Astrocyte of the hippocampus (primary cell): Measurements from ENCODE around the gene CRYBA2.

Experiments used
- DNase-seq: peaks from one replicate; pipeline ENCODE4 v3.0.0; 2011; ENCODE audit warnings: low read depth, low spot score

Gene CRYBA2

GRCh38 chr2:218999021-218999880 lies 6.0 kb upstream of the CRYBA2 start:
- no peak for DNase-seq

- no peak for DNase-seq
Measured at GRCh38 chr2:218998414-218999002, 5.3 kb upstream of the CRYBA2 start.

DNA sequence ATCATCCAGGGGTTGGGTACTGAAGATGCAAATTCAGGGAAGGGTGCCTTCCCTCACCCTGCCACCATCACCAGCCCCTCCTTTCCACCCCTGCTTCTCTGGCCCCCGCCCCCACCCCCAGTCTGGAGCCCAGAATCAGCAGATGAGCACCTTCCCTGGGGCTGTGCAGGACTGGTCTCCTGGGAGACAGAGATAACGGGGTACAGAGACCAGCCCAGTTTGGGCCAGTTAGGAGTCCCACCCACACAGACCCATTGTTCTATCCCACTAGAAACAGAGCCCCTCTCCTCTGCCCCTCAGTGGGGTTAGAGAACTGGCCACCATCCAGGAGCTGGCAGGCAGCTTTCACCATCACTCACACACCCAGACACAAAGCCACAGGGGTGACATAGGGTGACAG lies 4.5 kb upstream of the CRYBA2 start:
- no peak for DNase-seq

DNA sequence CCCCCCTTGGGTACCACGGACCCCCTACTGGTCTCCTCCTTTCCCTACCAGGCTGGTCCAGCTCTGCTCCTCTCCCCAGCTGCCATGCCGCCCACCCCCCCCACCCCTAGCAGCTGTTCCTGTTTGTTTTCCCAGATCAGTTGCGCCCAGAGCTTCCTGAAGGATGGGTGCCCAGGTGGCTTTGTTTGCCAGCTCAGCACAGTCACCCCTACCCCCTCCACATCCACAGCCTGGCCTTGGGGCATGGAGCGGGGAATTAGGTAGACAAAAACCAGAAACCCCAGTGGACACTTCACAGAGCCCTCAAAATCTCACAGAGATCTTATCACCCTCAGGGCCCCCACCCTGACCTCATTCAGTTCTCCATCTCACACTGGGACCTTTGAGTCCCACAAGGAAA lies 3.7 kb upstream of the CRYBA2 start:
- DNase-seq, result no peak

GRCh38 chr2:218995972-218996711 lies 2.9 kb upstream of the CRYBA2 start:
- peak; percentile 88 for DNase-seq

GRCh38 chr2:218995561-218995960 lies 2.3 kb upstream of the CRYBA2 start:
- DNase-seq, result no peak

DNA sequence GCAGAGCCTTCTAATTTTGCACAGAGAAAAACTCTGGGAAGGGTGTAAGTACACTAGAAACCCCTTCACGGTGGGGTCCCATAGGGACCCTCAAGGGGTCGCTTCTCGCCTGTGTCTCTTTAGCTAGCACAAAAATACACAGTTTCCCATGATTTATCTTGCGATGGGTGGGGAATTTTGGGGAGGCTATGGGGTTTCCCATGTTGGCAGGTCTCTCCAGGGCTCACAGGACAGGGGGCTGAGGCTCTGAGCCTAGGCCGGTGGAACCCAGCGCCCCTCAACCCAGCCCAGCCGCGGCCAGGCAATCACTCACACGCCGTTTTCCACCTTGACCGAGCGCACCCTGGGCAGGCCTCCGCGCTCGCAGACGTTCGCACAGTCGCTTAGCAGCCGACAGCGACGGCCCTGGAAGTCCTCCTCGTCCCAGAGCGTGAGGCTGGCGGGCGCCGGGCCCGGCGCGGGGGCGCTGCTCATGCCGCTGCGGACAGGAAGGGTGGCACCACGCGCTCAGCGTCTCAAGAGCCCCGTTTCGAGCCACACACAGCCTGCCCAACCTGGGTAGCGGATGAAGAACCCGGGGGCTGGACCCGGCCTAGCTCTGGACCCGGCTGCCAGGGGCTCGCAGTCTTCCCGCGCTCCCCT lies 398 bp downstream of the CRYBA2 start:
- peak; percentile 28 for DNase-seq

DNA sequence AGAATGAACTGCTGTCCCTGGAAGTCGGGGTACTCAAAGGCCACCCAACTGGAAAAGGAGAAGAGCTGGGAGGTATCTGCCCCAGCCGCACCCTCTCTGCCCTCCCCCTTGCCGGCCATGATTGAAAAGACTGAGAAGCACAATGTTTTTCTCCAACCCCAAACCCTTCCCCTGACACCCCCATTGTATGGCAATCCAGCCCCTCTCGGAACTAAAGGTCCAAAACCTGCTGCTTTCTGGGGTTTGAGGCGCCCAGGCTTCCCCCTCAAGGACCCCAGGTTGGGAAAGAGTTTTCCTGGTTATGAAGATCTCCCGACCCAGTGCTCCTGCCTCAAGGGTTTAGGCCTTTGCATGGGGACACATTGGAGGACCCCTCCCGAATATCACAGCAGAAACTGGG lies 1.0 kb downstream of the CRYBA2 start:
- DNase-seq, result no peak

DNA sequence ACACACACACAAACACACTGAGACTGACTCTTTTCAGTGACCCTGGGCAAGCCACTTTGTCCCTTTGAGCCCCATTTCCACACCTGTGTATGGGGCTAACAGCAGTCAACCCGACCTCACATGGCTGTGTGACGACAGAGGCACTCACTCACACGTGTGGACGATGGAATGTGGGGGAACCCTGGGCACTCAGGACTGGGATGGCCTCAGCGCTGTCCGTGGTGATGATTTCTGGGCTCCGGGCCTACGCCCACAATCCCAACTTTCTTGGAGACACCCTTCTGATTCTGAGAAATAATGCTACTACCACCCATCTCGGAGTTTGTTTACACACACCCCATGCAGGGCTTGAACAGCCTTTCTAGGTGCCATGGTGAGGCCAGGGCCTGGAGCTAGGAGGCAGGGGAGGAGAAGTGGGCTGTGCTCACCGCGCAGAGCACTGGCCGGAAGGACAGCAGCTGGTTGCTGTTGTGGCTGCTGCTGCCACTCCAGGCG lies 1.5 kb downstream of the CRYBA2 start:
- DNase-seq, result peak; percentile 47

DNA sequence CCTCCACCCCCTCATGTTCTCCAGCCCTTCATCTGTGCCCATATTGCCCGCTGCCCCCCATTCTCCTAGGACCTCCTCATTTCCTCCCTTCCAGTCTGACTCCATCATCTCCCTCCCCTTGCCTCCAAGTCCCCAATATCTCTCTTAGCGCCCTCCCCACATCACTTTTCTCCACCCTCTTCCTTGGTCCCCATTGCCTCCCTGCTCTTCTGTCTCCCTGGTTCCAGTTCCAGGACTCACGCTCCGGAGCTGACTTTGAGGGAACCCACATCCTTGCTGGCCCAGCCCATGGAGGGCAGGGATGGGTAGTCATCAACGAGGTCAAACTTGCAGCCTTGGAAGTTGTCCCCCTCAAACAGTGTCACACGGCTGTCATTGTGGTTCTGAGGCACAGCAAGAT lies 2.6 kb downstream of the CRYBA2 start:
- no peak for DNase-seq

- DNase-seq, result no peak
Measured at GRCh38 chr2:218990052-218990451, 3.2 kb downstream of the CRYBA2 start.

DNA sequence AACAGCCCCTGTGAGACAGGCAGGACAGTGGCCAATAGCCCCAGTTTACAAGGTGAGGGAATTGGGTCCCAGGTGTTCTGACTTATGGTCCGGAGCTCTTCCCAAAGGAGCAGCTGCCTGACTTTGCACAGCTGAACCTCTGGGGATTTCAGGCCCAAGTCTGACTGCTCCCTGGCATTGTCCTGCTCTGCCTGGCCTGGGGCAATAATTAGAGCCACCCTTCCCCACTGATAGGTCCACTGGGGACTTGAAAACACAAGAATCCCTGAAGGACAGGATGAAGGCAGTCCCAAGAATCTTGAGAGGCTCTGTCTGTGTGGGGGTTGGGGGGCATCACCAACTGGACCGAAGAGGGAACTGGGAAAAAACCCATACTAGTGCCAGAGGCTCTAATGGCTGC lies 4.6 kb downstream of the CRYBA2 start:
- no peak for DNase-seq

DNA sequence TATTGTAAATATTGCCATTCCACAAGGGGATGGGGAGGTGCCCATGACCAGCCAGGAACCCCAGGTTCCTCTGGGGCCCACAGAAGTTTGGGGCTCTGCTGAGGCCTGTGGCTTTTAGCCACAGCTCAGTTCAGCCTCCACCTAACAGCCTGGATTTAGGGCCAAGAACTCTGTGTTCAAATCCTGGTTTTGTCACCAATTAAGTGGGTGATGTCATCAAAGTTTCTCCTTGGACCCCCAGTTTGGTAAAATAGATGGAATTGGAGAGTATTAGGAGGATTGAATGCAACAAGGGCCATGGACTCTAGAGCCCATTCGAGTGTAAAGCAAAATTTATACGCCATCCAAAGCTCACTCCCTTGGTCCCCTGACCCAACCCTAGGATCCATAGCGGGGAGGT lies 5.1 kb downstream of the CRYBA2 start:
- no peak for DNase-seq

- DNase-seq, result no peak
Measured at GRCh38 chr2:218986148-218986761, 7.0 kb downstream of the CRYBA2 start.

- no peak for DNase-seq
Measured at GRCh38 chr2:218985325-218986091, 7.7 kb downstream of the CRYBA2 start.

DNA sequence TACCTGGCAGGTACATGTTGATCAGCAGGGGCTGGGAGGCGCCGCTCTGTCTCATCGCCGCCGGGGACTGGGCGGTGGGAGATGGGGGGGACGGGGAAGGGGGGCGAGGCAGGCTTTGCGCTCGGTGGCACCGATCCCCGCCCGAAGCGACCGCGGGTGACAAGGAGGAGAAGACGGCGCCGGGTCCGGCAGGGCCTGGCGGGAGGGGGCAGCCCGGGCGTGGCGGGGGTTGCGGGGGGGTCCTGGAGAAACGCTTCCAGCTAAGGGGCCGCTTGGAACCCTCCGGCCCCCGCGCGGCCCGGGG lies 8.2 kb downstream of the CRYBA2 start, which contains the start of gene FEV:
Gene FEV (minus strand): TSS at position 164 of the 304 bp plus-strand sequence. CDS start 109 bp downstream, at position 55.
- DNase-seq, result no peak

DNA sequence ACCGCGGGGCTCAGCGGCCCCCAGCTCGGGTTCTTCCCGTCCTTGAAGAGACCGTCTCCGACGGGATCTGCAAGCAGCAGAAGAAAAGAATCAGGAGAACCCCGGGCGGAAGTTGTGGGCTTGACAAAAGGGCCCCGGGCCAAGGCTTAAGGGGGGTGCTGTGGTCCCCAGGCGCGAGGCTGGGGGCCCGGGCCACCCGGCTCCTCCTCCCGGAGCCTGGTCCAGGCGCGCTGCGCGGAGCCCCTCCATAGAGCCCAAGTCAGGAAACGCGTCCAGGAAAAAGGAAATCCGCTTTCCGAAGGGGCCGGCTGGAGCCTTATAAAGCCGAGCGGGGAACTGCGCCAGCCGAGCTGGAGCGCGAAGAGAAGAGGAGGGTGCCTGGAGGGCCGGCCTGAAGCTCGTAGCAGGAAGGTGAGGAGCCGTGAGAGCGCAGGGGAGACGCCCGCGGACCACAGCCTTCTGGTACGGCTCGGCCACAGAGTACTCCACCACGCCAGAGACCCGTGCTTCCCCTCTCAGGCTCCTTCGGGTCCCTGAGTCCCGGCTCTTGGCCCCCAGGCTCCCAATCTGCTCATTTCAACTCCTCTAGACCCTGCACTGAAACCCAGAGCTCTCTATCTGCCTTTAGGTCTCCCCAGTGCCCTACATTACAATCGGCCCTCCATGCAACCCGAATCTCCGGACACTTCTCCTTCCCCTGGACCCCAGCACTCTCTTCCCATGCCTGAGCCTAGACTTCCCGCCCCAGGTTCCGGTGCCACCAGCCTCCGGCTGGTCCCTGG lies 8.8 kb downstream of the CRYBA2 start:
- DNase-seq, result no peak

DNA sequence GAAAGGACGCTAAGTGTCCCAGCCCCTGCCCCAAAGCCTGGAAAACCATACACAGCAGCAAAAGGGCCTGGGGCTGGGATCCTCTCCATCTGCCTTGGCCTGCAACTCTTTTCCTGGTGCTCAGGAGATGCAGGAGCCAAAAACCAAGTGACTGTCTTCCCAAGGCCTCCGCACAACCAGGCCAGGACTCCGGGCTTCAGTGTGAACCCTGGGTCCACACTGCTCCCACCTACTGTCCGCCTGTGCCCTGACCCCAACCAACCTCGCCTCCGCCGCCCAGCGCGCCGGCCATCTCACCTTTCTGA lies 9.3 kb downstream of the CRYBA2 start:
- no peak for DNase-seq

DNA sequence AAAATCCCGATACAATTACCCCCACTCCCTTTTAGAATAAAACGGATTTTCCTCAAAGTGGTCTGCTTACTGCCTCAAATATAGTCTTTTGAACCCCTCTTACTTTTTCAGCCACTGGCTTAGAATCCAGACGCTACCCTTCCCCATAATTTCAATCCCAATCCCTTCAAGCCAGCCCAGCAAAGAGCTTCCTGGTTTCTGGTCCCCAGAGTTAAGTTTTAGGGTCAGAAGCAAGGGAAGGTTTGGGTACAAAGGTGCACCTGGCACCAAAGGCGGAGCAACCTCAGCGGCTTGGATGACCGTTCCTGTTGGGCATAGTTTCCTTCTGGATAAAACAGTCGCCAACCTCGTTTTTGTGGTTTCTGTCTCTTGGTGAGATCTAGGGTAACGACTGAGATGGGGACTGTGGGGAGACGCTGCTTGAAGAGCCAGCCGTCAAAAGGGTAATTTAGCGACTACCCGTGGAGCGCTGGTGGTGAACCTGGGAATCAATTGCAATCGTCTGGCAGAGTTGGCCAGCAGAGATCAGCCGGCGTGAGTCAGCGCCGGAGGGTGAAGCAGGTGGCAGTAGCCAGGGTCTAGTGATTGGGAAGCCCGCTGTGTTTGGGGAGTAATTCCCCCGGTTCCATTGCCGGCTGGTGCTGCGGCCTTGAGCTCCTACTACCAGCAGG lies 9.8 kb downstream of the CRYBA2 start:
- no peak for DNase-seq
